Astrocyte of the cerebellum (primary cell): ENCODE measurements around the gene C11orf98.

Experiments
- DNase-seq: peaks from one replicate; pipeline ENCODE4 v3.0.0-alpha.2; 2011; ENCODE audit warnings: low read depth
- H3K4me3 ChIP-seq: 2 replicates; pipeline ENCODE4 v1.5.1; 2011; ENCODE audit warnings: mild to moderate bottlenecking, low read depth, low read length, moderate library complexity
- in situ Hi-C: cut with HindIII; loops from 2 replicates; pipeline ENCODE4 v1.10.0; 2017; ENCODE audit warnings: low sequenced_read_pairs
- TF ChIP-seq, protein P1 (sequence below): IDR thresholded peaks from 2 replicates; pipeline ENCODE4 v1.5.1; 2012; ENCODE audit warnings: low read length, low read depth, moderate library complexity, mild to moderate bottlenecking; ENCODE audit errors: missing control alignments

C11orf98 gene

GRCh38 chr11:62666259-62666926 lies 1.4 kb upstream of the C11orf98 start:
- peak overlapping the region; percentile 90 for H3K4me3 ChIP-seq
- in situ Hi-C loops = no loop called here
- no peak for DNase-seq
- TF ChIP-seq, protein P1, sequence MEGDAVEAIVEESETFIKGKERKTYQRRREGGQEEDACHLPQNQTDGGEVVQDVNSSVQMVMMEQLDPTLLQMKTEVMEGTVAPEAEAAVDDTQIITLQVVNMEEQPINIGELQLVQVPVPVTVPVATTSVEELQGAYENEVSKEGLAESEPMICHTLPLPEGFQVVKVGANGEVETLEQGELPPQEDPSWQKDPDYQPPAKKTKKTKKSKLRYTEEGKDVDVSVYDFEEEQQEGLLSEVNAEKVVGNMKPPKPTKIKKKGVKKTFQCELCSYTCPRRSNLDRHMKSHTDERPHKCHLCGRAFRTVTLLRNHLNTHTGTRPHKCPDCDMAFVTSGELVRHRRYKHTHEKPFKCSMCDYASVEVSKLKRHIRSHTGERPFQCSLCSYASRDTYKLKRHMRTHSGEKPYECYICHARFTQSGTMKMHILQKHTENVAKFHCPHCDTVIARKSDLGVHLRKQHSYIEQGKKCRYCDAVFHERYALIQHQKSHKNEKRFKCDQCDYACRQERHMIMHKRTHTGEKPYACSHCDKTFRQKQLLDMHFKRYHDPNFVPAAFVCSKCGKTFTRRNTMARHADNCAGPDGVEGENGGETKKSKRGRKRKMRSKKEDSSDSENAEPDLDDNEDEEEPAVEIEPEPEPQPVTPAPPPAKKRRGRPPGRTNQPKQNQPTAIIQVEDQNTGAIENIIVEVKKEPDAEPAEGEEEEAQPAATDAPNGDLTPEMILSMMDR = no peak

DNA sequence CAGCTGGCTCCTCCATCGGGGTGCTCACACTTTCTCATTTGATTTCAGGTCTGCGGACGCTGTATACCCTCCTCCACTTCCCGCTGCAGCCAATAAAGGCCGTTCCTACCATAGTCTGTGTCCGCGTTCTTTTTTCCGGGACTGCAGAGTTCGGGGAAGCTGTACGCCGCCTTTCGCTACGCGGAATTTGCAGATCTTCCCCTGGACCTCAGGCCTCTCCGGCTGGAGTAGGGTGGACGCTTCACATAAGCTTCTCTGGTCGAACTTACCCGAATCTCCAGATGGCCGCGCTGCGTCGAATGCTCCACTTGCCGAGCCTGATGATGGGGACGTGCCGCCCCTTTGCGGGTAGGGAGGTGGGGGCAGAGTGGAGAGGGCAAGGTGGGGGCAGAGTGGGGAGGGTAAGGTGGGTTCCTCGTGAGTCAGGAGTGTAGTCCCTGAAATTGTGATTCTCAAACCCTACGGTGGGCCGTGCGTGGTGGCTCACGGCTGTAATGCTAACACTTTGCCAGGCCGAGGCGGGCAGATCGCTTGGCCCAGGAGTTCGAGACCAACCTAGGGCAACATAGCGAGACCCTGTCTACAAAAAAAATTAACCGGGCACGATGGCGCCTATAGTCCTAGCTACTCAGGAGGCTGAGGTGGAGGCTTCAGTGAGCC lies 719 bp upstream of the C11orf98 start:
- TF ChIP-seq, protein P1 = no peak
- in situ Hi-C loops = no loop called here
- H3K4me3 ChIP-seq = peak overlapping the region; percentile 90
- no peak for DNase-seq

DNA sequence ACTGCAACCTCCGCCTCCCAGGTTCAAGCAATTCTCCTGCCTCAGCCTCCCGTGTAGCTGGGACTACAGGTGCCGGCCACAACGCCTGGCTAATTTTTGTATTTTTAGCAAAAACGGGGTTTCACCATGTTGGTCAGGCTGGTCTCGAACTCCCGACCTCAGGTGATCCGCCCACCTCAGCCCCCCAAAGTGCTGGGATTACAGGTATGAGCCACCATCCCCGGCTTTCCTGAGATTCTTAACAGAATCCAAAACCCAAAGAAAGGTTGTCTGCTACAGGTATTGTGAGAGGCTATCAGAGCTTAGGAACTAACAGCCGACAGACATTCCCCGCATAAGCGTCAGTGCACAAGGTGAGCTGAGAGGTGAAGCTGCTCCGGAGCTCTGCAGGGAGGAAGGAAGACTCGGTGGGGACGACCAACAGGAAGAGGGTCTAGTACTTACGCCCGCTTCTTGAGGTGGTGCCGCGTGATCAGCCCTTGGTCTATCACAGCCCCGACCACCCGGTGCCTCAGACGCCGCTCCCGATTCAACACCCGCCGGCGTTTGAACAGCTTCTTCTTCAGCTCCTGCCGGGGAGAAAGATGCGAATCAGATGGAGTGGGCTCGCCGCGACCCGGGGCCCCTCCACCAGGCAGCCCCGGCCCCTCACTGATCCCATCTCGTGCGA lies 470 bp downstream of the C11orf98 start:
- DNase-seq = no peak
- TF ChIP-seq, protein P1 = no peak
- in situ Hi-C loops = no loop called here
- H3K4me3 ChIP-seq = peak overlapping the region; percentile 90

- TF ChIP-seq, protein P1 = no peak
- no peak for DNase-seq
- no peak overlapping the region for H3K4me3 ChIP-seq
- in situ Hi-C loops = no loop called here
Observed at GRCh38 chr11:62656796-62657429, 8.1 kb downstream of the C11orf98 start.

- TF ChIP-seq, protein P1 = no peak
- in situ Hi-C loops = no loop called here
- DNase-seq = no peak
- no peak overlapping the region for H3K4me3 ChIP-seq
Observed at GRCh38 chr11:62654297-62654696, 10.7 kb downstream of the C11orf98 start.
